Breast epithelium (tissue), 3 donors: Measurements from ENCODE around the gene GPRASP3.

Experiments
- POLR2A ChIP-seq: fragments of 450-650 bp; IDR thresholded peaks from one replicate; pipeline ENCODE4 v1.6.1; 2016; ENCODE audit warnings: antibody characterized with exemption, mild to moderate bottlenecking, moderate library complexity
- POLR2AphosphoS5 ChIP-seq, 3 donors: sonication (generic); formaldehyde crosslinking; IDR thresholded peaks; one replicate each; pipeline ENCODE4 v1.6.1; 2017; ENCODE audit warnings: antibody characterized with exemption in 3 of 3
- TF ChIP-seq, protein P1 (sequence below), 3 donors: fragments of 450-650 bp; IDR thresholded peaks; one replicate each; pipeline ENCODE4 v1.5.1; 2016 to 2017; ENCODE audit warnings: antibody characterized with exemption in 3 of 3, mild to moderate bottlenecking in 3 of 3, moderate library complexity in 3 of 3

DNA sequence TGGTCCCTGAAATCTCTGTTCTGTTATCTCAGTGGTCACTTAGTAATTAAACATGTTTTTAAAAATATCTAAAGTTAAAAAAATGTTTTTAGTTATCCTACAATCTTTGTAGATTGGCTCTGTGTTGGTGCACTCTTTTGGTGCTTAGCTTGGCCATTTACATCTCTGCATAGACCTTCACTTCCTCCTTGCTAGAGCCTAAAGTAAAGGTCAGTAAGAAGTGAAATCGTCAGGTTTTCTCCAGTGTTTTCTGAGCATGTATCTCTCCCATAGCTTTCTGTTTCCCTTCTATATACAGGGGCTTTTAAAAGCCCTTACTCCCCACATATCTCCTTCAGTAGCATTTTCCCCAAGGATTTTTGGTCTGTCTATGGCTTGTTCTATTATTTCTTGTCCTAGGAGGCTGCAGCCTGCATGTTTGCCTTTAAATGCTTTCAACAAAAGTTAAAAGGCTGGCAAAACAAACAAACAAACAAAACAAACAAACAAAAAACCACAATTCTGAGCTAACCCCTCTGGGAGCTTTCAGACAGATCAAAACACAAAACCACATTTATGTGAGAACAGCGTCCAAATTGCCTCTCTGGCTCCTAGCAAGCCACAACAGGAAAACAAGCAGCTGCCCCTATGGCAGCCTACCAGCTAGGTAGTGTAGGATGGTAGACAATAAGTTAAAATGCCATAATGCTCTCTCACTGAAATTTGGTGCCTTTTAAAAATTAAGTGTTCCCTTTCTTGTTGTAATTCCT, 35.6 kb upstream of the GPRASP3 start:
- TF ChIP-seq, protein P1, sequence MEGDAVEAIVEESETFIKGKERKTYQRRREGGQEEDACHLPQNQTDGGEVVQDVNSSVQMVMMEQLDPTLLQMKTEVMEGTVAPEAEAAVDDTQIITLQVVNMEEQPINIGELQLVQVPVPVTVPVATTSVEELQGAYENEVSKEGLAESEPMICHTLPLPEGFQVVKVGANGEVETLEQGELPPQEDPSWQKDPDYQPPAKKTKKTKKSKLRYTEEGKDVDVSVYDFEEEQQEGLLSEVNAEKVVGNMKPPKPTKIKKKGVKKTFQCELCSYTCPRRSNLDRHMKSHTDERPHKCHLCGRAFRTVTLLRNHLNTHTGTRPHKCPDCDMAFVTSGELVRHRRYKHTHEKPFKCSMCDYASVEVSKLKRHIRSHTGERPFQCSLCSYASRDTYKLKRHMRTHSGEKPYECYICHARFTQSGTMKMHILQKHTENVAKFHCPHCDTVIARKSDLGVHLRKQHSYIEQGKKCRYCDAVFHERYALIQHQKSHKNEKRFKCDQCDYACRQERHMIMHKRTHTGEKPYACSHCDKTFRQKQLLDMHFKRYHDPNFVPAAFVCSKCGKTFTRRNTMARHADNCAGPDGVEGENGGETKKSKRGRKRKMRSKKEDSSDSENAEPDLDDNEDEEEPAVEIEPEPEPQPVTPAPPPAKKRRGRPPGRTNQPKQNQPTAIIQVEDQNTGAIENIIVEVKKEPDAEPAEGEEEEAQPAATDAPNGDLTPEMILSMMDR (IDR thresholded peaks at IDR 0.05): no peak
- TF ChIP-seq POLR2A (no peak), POLR2AphosphoS5 (IDR thresholded peaks at IDR 0.05) (no peak)
